K562 (cell line): ENCODE data around the gene SCGB1A1. TPM values are rescaled to one million over a fixed set of nuclear protein-coding genes. Genes with fewer than 3 reads are reported as not detected.
A peak's percentile ranks its signal among the peaks of the same experiment; 100 is the strongest.

Experiments
- ASH1L ChIP-seq: fragments of 450-650 bp; IDR thresholded peaks from 2 replicates; pipeline ENCODE4 v1.6.1; 2018; ENCODE audit warnings: borderline replicate concordance, mild to moderate bottlenecking, low read depth; ENCODE audit not compliant: partially characterized antibody
- DMBX1 ChIP-seq: fragments of 250-450 bp; sonication (Bioruptor Pico); IDR thresholded peaks from 2 replicates; pipeline ENCODE4 v1.8.0; 2022; ENCODE audit warnings: inconsistent platforms, mild to moderate bottlenecking, moderate library complexity, borderline replicate concordance
- GTF3C2 ChIP-seq: IDR thresholded peaks from 3 replicates; pipeline ENCODE4 v1.6.1; 2011; ENCODE audit warnings: borderline replicate concordance, mild to moderate bottlenecking, moderate library complexity; ENCODE audit not compliant: insufficient read length; ENCODE audit errors: extremely low read depth
- JUN ChIP-seq, 2 experiments: sonication (generic) in 1 of 2; formaldehyde crosslinking in 1 of 2; IDR thresholded peaks; 2 replicates each; pipeline versions ENCODE4 v1.6.1 to v1.8.0; 2012 to 2022; ENCODE audit warnings: borderline replicate concordance in 2 of 2, mild to moderate bottlenecking in 2 of 2, improper control_type of control experiment in 1 of 2, low read depth in 1 of 2, low read length in 1 of 2, missing genetic modification reagents in 1 of 2
- KDM5B ChIP-seq: fragments of 200-600 bp; sonication (generic); IDR thresholded peaks from 2 replicates; pipeline ENCODE4 v1.6.1; 2012; ENCODE audit warnings: low read depth, mild to moderate bottlenecking, moderate library complexity, low read length, control low read depth, inconsistent platforms; ENCODE audit not compliant: insufficient replicate concordance
- LARP7 ChIP-seq: fragments of 450-650 bp; IDR thresholded peaks from 2 replicates; pipeline ENCODE4 v1.6.1; 2016
- MED1 ChIP-seq: sonication (generic); formaldehyde crosslinking; IDR thresholded peaks from 2 replicates; pipeline ENCODE4 v1.8.1; 2023; ENCODE audit warnings: missing genetic modification reagents, borderline replicate concordance
- NFYB ChIP-seq: IDR thresholded peaks from 2 replicates; pipeline ENCODE4 v1.6.1; 2011; ENCODE audit warnings: mild to moderate bottlenecking, moderate library complexity; ENCODE audit not compliant: insufficient read length; ENCODE audit errors: extremely low read depth
- NR1H2 ChIP-seq: sonication (generic); formaldehyde crosslinking; IDR thresholded peaks from 2 replicates; pipeline ENCODE4 v1.4.0; 2020; ENCODE audit warnings: mild to moderate bottlenecking, missing genetic modification reagents
- NR2C1 ChIP-seq, 2 experiments: fragments of 450-650 bp; IDR thresholded peaks; 2 replicates each; pipeline ENCODE4 v1.6.1; 2017; ENCODE audit warnings: mild to moderate bottlenecking in 2 of 2, antibody characterized with exemption in 1 of 2, inconsistent platforms in 1 of 2, missing compliant biosample characterization in 1 of 2, missing genetic modification characterization in 1 of 2
- PKNOX1 ChIP-seq: fragments of 450-650 bp; IDR thresholded peaks from 2 replicates; pipeline ENCODE4 v1.6.1; 2016
- RCOR1 ChIP-seq, 2 experiments: IDR thresholded peaks; 2 replicates each; pipeline ENCODE4 v1.6.1; 2012; ENCODE audit warnings: low read depth in 2 of 2, low read length in 2 of 2, borderline replicate concordance in 1 of 2, improper control_type of control experiment in 1 of 2
- RFX5 ChIP-seq: IDR thresholded peaks from 2 replicates; pipeline ENCODE4 v1.6.1; 2011; ENCODE audit warnings: low read depth, mild to moderate bottlenecking, improper control_type of control experiment, low read length
- SMARCE1 ChIP-seq: fragments of 450-650 bp; IDR thresholded peaks from 2 replicates; pipeline ENCODE4 v1.7.1; 2016; ENCODE audit warnings: mild to moderate bottlenecking
- TGIF2 ChIP-seq: sonication (generic); formaldehyde crosslinking; IDR thresholded peaks from 2 replicates; pipeline ENCODE4 v1.8.1; 2022; ENCODE audit warnings: mild to moderate bottlenecking, missing genetic modification reagents, moderate library complexity
- ZFPM2 ChIP-seq: fragments of 250-450 bp; sonication (Bioruptor Pico); IDR thresholded peaks from 2 replicates; pipeline ENCODE4 v1.5.1; 2022; ENCODE audit warnings: mild to moderate bottlenecking
- ZNF639 ChIP-seq, 2 experiments: fragments of 200-800 bp in 1 of 2; sonication (Bioruptor generic) in 1 of 2; sonication (generic) in 1 of 2; formaldehyde crosslinking in 1 of 2; IDR thresholded peaks in 1 of 2; conservative IDR thresholded peaks in 1 of 2; 2 replicates each; pipeline versions ENCODE4 v1.5.0 to v1.6.1; 2016 to 2020; ENCODE audit warnings: missing compliant biosample characterization in 1 of 2, missing genetic modification characterization in 1 of 2, missing genetic modification reagents in 1 of 2
- polyA plus RNA-seq, 8 experiments: library from polyadenylated mRNA; depleted of rRNA in 4 of 8; stranded (reverse) in 5 of 8; unstranded in 3 of 8; fragments of >200 nt; fragmentation: Nextera tagmentation in 2 of 8; fragmentation: Illumina TruSeq in 1 of 8; extraction: Ambion mirVana in 2 of 8; extraction: Trizol in 1 of 8; gene quantifications; 2 replicates each; pipeline versions ENCODE4 v1.2.1 to v1.2.3, GENCODE V29; 2011 to 2014; ENCODE audit warnings: inconsistent platforms in 1 of 8, missing spikeins in 1 of 8
- total RNA-seq, 7 experiments: library from RNA; depleted of rRNA in 6 of 7; stranded (reverse); fragments of >200 nt in 6 of 7; fragmentation: Illumina TruSeq in 2 of 7; extraction: Trizol in 2 of 7; gene quantifications; 2 replicates each; pipeline versions ENCODE4 v1.2.1 to v1.2.3, GENCODE V29; 2011 to 2021; ENCODE audit warnings: low replicate concordance in 1 of 7

The SCGB1A1 gene
- total and polyA plus RNA-seq, 9 of the 15 experiments (the other 6 are each of a cell fraction or from before 2014, with no cell fraction given) = 0.55 TPM; not detected in 8

- TF ChIP-seq RFX5 = no peak
- TF ChIP-seq PKNOX1 = peak; percentile 24; the same call in 1 of the 2 replicates
- peak; percentile 46; the same call in 1 of the 2 replicates for TF ChIP-seq NR2C1 (IDR thresholded peaks at IDR 0.05)
- TF ChIP-seq NR2C1 (tag; IDR thresholded peaks at IDR 0.05) = peak; percentile 56
- no peak for TF ChIP-seq KDM5B
- no peak for TF ChIP-seq NFYB
- no peak for TF ChIP-seq ASH1L
- peak; percentile 83 for TF ChIP-seq JUN (IDR thresholded peaks at IDR 0.05; ENCODE audit: borderline replicate concordance, low read depth, low read length)
- TF ChIP-seq JUN (CRISPR knock-in tag; IDR thresholded peaks at IDR 0.05; ENCODE audit: borderline replicate concordance) = no peak
- no peak for TF ChIP-seq ZFPM2
- TF ChIP-seq TGIF2 (CRISPR knock-in tag) = no peak
- TF ChIP-seq GTF3C2 = no peak
- TF ChIP-seq NR1H2 = no peak
- no peak for TF ChIP-seq LARP7
- TF ChIP-seq MED1 (CRISPR knock-in tag) = no peak
- TF ChIP-seq DMBX1 (CRISPR knock-in tag) = peak; percentile 66; the same call in 1 of the 2 replicates
- peak in 1 of 2 experiments; percentile 56; a peak in 1 of 4 replicates for TF ChIP-seq RCOR1 (IDR thresholded peaks at IDR 0.05; ENCODE audit: borderline replicate concordance in 1 of 2, low read depth in 2 of 2, low read length in 2 of 2)
- TF ChIP-seq ZNF639 (CRISPR knock-in tag; conservative IDR thresholded peaks at IDR 0.05 in 1 of 2, IDR thresholded peaks at IDR 0.05 in 1 of 2) = no peak
- peak; percentile 93 for TF ChIP-seq SMARCE1
Measured at GRCh38 chr11:62398011-62398994, 20.5 kb upstream of the SCGB1A1 start (continued).
